Pancreas (tissue), 10 donors: ENCODE measurements around the gene BICD1. TPM values are rescaled to one million over a fixed set of nuclear protein-coding genes. Genes with fewer than 3 reads are reported as not detected.

ENCODE experiments used
- ATAC-seq, 4 donors: fragments of 200-7000 bp; cut with Tn5 transposase; one replicate each; pipeline versions ENCODE4 v1.8.0 to v1.9.1; 2020; ENCODE audit warnings: mild to moderate bottlenecking in 4 of 4, moderate library complexity in 4 of 4
- DNase-seq, 6 donors: peaks; one replicate each; pipeline ENCODE4 v3.0.0-alpha.2; 2020
- FAIRE-seq: peaks from 2 replicates; lab custom pipeline; 2012; peaks lifted over from hg19 to GRCh38; lab: Jason Lieb, UNC
- H3K27ac ChIP-seq, 4 donors: fragments of 200-600 bp; sonication (generic); 1 replicate in 3 of 4; 2 replicates in 1 of 4; pipeline versions ENCODE4 v1.5.0 to v1.8.0; 2020
- H3K27me3 ChIP-seq, 4 donors: fragments of 200-600 bp; one replicate each; pipeline ENCODE4 v1.8.0; 2021
- H3K36me3 ChIP-seq, 3 donors: fragments of 200-600 bp; sonication (generic) in 1 of 3; one replicate each; pipeline versions ENCODE4 v1.5.0 to v1.8.0; 2020 to 2021
- H3K4me1 ChIP-seq, 3 donors: fragments of 200-600 bp; one replicate each; pipeline ENCODE4 v1.8.0; 2021
- H3K4me3 ChIP-seq, 4 donors: fragments of 200-600 bp; sonication (generic) in 2 of 4; one replicate each; pipeline versions ENCODE4 v1.5.0 to v1.8.0; 2020 to 2021
- H3K9me3 ChIP-seq, 4 donors: fragments of 200-600 bp; one replicate each; pipeline ENCODE4 v1.8.0; 2021
- WGBS, 2 donors: extraction: QIAGEN DNeasy Blood & Tissue Kit; methylation state at CpG; one replicate each; pipeline ENCODE4 v1.1.7; 2013; 5-methylcytosine and 5-hydroxymethylcytosine counted together
- intact Hi-C, 3 donors: fragments of 100-400 bp; cut with DNase I; formaldehyde crosslinking; loops; one replicate each; pipeline versions ENCODE4 v1.11.1 to v1.14.2; 2022
- polyA plus RNA-seq, 2 donors: library from polyadenylated mRNA; stranded (reverse); fragments of 200-250 nt; gene quantifications; one replicate each; pipeline ENCODE4 v1.2.3, GENCODE V29; 2013
- total RNA-seq, 6 donors: library from RNA; stranded (reverse); fragmentation: NEBNext Ultra II Directional in 4 of 6; extraction: Animal tissue kit (Norgen Biotek cat#: 25700) in 4 of 6; gene quantifications; one replicate each; pipeline versions ENCODE4 v1.2.1 to v1.2.4, GENCODE V29; 2021 to 2023
- TF ChIP-seq, protein P1 (sequence below), 4 donors: fragments of 200-600 bp; sonication (generic) in 3 of 4; IDR thresholded peaks; one replicate each; pipeline versions ENCODE4 v1.5.0 to v1.8.0; 2021; ENCODE audit warnings: antibody characterized with exemption in 4 of 4
- donor health status: healthy with polysubstance abuse.
- donor health status: DM: no; HTN: no; CAD: no; lungs with moderate emphysema.
- donor health status: DM: no; HTN: no; CAD: no.
- donor health status: control.
- donor health status: control.
- donor health status: Bipolar disorder and iron deficiency.
- donor health status: DM: yes; HTN: yes; CAD: no.
- donor health status: DM: no; HTN: no; CAD: no.
- donor health status: DM: no; HTN: no; CAD: no.
- donor health status: DM: yes; HTN: yes; CAD: no.

BICD1 gene
- total and polyA plus RNA-seq, 8 donors = 2.4 to 8.1 (median 3.4) TPM

DNA sequence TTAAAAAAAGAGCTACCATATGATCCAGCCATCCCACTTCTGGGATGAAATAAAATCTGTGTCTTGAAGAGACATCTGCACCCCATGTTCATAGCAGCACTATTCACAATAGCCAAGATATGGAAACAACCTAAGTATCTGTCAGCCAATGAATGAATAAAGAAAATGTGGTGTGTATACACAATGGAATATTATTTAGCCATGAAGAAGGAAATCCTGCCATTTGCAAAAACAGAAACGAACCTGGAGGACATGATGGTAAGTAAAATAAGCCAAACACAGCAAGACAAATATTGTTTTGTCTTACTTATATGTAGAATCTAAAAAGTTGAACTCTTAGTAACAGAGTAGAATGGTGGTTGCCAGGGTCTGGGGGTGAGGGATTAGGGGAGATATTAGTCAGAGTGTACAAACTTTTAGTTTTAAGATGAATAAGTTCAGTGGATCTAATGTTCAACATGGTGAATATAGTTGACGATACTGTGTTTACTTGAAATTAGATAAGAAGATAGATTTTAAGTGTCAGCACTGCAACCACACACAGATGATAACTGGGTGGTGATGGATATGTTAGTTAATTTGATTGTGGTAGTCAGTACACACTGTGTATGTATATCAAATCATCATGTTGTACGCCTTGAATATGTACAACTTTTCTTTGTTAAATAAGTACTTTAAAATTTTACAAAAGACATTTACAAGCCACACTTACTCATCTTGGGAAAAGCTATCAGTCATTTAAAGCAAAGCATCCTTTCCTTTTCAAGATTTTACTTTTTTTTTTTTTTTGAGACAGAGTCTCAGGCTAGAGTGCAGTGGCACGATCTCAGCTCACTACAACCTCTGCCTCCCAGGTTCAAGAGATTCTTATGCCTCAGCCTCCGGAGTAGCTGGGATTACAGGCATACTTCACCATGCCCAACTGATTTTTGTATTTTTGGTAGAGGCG, 89.9 kb downstream of the BICD1 start:
- ATAC-seq (no peak), DNase-seq (no peak), FAIRE-seq (no peak)
- WGBS, 2 donors = 89 to 93% methylated on average over 6 of the region's 6 CpGs
- Histone ChIP-seq H3K27me3 (no peaks in the 10 kb centered on the region), H3K27ac (no peak overlapping the region), H3K36me3 (no peaks in the 10 kb centered on the region), H3K4me3 (no peak overlapping the region), H3K4me1 (no peaks in the 10 kb centered on the region), H3K9me3 (no peaks in the 10 kb centered on the region)
- TF ChIP-seq, protein P1, sequence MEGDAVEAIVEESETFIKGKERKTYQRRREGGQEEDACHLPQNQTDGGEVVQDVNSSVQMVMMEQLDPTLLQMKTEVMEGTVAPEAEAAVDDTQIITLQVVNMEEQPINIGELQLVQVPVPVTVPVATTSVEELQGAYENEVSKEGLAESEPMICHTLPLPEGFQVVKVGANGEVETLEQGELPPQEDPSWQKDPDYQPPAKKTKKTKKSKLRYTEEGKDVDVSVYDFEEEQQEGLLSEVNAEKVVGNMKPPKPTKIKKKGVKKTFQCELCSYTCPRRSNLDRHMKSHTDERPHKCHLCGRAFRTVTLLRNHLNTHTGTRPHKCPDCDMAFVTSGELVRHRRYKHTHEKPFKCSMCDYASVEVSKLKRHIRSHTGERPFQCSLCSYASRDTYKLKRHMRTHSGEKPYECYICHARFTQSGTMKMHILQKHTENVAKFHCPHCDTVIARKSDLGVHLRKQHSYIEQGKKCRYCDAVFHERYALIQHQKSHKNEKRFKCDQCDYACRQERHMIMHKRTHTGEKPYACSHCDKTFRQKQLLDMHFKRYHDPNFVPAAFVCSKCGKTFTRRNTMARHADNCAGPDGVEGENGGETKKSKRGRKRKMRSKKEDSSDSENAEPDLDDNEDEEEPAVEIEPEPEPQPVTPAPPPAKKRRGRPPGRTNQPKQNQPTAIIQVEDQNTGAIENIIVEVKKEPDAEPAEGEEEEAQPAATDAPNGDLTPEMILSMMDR (IDR thresholded peaks at IDR 0.05) = no peak
- intact Hi-C loops = no loop called here

DNA sequence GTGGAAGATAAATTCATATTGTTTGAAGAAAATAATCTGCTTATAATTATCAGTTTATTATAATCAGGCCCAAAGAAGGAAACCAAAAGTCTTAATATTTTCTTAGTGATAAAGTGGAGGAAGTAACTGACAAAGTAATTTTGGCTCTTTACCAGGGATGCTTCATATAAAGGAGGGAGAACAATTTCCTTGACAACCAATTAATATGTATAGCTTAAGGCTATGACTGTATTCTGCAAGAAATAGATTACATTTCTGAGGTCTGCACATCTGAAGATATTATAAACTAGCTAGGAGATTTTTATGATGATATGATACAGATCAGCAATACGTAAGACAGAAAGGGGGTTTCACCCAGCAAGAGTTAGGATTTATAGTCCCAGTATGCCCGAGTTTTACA, 90.8 kb downstream of the BICD1 start:
- H3K4me3 ChIP-seq = no peak overlapping the region
- FAIRE-seq (no peak), ATAC-seq (no peak), DNase-seq (no peak)
- no peaks in the 10 kb centered on the region for H3K27me3 ChIP-seq
- TF ChIP-seq, protein P1 (IDR thresholded peaks at IDR 0.05) = no peak
- WGBS, 2 donors = 78 to 88% methylated on average over 2 of the region's 2 CpGs
- H3K4me1 ChIP-seq = no peaks in the 10 kb centered on the region
- no peak overlapping the region for H3K27ac ChIP-seq
- no peaks in the 10 kb centered on the region for H3K9me3 ChIP-seq
- intact Hi-C loops = no loop called here
- no peaks in the 10 kb centered on the region for H3K36me3 ChIP-seq

DNA sequence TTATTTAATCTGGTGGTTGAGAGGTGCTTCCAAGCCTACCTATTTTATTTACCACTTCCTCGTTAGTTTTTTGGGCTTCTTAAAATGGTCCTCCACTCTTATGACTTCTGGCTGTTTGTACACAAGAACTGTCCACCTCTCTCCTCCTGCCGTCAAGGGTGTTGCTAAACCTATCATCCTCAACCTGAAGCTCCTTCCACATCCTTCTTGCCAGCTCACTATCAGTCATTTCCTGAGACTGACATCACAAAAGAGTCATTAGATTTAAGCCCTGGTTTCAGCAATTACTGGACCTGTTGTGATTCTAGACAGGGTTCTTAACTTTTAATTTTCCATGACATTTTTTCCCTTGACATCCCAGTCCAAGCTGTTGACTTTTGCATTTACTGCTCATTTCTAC, 91.9 kb downstream of the BICD1 start:
- Histone ChIP-seq H3K27me3 (no peaks in the 10 kb centered on the region), H3K4me1 (no peaks in the 10 kb centered on the region), H3K9me3 (no peaks in the 10 kb centered on the region), H3K36me3 (no peaks in the 10 kb centered on the region), H3K4me3 (no peak overlapping the region), H3K27ac (no peak overlapping the region)
- WGBS, 2 donors = 82 to 83% methylated on average over 2 of the region's 2 CpGs
- ATAC-seq (no peak), DNase-seq (no peak), FAIRE-seq (no peak)
- intact Hi-C loops = no loop called here
- TF ChIP-seq, protein P1 (IDR thresholded peaks at IDR 0.05) = no peak

DNA sequence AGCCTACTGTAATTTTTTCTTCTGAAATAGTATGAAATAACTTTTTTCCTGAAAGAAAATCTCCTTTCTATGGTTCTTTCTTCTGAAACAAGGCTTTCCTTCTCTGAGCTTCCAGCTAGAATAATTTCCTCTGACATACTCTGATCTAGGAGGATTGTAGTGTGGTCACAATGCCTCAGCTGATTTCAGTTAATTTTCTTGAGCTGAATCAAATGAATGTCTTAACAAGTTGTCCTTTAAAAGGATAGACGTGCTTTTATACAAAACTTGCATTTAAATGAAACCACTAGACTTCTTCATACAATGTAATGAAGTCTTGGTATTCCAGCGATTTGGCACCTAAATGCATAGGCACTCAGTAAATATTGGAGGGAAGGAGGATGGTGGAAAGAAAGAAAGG, 94.4 kb downstream of the BICD1 start:
- no peaks in the 10 kb centered on the region for H3K36me3 ChIP-seq
- intact Hi-C loops = no loop called here
- FAIRE-seq = no peak
- TF ChIP-seq, protein P1 (IDR thresholded peaks at IDR 0.05) = no peak
- WGBS, 2 donors = 79 to 85% methylated on average over 2 of the region's 2 CpGs
- H3K4me1 ChIP-seq = no peaks in the 10 kb centered on the region
- H3K27me3 ChIP-seq = no peaks in the 10 kb centered on the region
- H3K27ac ChIP-seq = no peak overlapping the region
- no peaks in the 10 kb centered on the region for H3K9me3 ChIP-seq
- DNase-seq = no peak
- no peak for ATAC-seq
- no peak overlapping the region for H3K4me3 ChIP-seq

DNA sequence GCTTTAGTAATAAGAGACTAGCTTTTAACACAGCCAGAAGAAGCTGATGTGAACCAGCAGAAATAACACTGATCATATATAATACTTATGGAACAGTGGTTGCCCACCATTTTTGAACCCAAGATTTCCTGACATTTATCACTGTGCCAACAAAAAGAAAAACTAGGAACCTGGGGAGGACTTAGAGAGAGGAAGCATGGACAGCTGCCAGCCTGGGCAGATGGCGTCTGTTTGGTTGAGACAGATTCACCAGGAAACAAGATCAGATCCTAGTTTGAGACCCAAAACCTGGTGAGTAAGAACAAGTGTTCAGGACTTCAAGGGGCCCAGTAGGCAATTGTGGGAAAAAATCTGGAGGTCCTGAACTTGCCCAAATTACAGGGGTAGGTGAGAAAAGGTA, 95.3 kb downstream of the BICD1 start:
- no peaks in the 10 kb centered on the region for H3K36me3 ChIP-seq
- no peaks in the 10 kb centered on the region for H3K4me1 ChIP-seq
- TF ChIP-seq, protein P1 (IDR thresholded peaks at IDR 0.05) = no peak
- no peak overlapping the region for H3K27ac ChIP-seq
- 81 to 85% methylated on average over 1 of the region's 1 CpG for WGBS, 2 donors
- no peak overlapping the region for H3K4me3 ChIP-seq
- FAIRE-seq = no peak
- peak in 1 of 4 donors; percentile 56 for ATAC-seq
- DNase-seq = no peak
- no peaks in the 10 kb centered on the region for H3K27me3 ChIP-seq
- H3K9me3 ChIP-seq = no peaks in the 10 kb centered on the region
- intact Hi-C loops = no loop called here
